K562 (cell line): ENCODE results near the gene IQGAP3. TPM values are rescaled to one million over a fixed set of nuclear protein-coding genes. Genes with fewer than 3 reads are reported as not detected.

Experiments used
- CBFA2T3 ChIP-seq: fragments of 450-650 bp; IDR thresholded peaks from 2 replicates; pipeline ENCODE4 v1.6.1; 2017
- CBX3 ChIP-seq, 2 experiments: IDR thresholded peaks; 1 replicate in 1 of 2; 2 replicates in 1 of 2; pipeline ENCODE4 v1.6.1; 2012; ENCODE audit warnings: inconsistent platforms in 2 of 2, low read length in 2 of 2, borderline replicate concordance in 1 of 2, control low read depth in 1 of 2
- CEBPB ChIP-seq: fragments of 450-650 bp; IDR thresholded peaks from 2 replicates; pipeline ENCODE4 v1.6.1; 2016; ENCODE audit warnings: missing genetic modification characterization, missing compliant biosample characterization
- CXXC5 ChIP-seq: fragments of 250-450 bp; sonication (Bioruptor Pico); IDR thresholded peaks from 2 replicates; pipeline ENCODE4 v1.8.0; 2022; ENCODE audit warnings: inconsistent platforms, mild to moderate bottlenecking, moderate library complexity
- EP400 ChIP-seq: fragments of 450-650 bp; IDR thresholded peaks from 2 replicates; pipeline ENCODE4 v1.6.1; 2017; ENCODE audit warnings: antibody characterized with exemption, mild to moderate bottlenecking, moderate library complexity
- ETV5 ChIP-seq: sonication (generic); formaldehyde crosslinking; IDR thresholded peaks from 2 replicates; pipeline ENCODE4 v1.4.0; 2020; ENCODE audit warnings: low read depth, mild to moderate bottlenecking, missing genetic modification reagents
- EZH2 ChIP-seq: IDR thresholded peaks from 2 replicates; pipeline ENCODE4 v1.6.1; 2012; ENCODE audit warnings: low read depth, mild to moderate bottlenecking, inconsistent platforms, low read length, borderline replicate concordance
- KDM1A ChIP-seq, 2 experiments: fragments of 450-650 bp; IDR thresholded peaks; 2 replicates each; pipeline ENCODE4 v1.6.1; 2016; ENCODE audit warnings: mild to moderate bottlenecking in 2 of 2
- MTA2 ChIP-seq: fragments of 450-650 bp; IDR thresholded peaks from 2 replicates; pipeline ENCODE4 v1.6.1; 2016; ENCODE audit warnings: low read depth
- MYC ChIP-seq, 2 experiments: fragments of 250-450 bp in 1 of 2; sonication (Bioruptor Pico) in 1 of 2; IDR thresholded peaks; 2 replicates each; pipeline versions ENCODE4 v1.5.1 to v1.6.1; 2012 to 2021; ENCODE audit warnings: low read depth in 2 of 2, borderline replicate concordance in 1 of 2, improper control_type of control experiment in 1 of 2, low read length in 1 of 2, mild to moderate bottlenecking in 1 of 2, moderate library complexity in 1 of 2
- NBN ChIP-seq: fragments of 450-650 bp; IDR thresholded peaks from 2 replicates; pipeline ENCODE4 v1.6.1; 2016; ENCODE audit warnings: low read depth, mild to moderate bottlenecking
- NEUROD1 ChIP-seq: fragments of 150-350 bp; IDR thresholded peaks from 2 replicates; pipeline ENCODE4 v1.6.1; 2014; ENCODE audit warnings: borderline replicate concordance, low read length, low read depth; ENCODE audit not compliant: partially characterized antibody
- STAT5A ChIP-seq: IDR thresholded peaks from 2 replicates; pipeline ENCODE4 v1.6.1; 2012; ENCODE audit warnings: low read length, inconsistent platforms, borderline replicate concordance
- TAL1 ChIP-seq: fragments of 450-650 bp; IDR thresholded peaks from 2 replicates; pipeline ENCODE4 v1.6.1; 2016; ENCODE audit warnings: mild to moderate bottlenecking
- TOE1 ChIP-seq, 2 experiments: fragments of 450-650 bp in 1 of 2; sonication (generic) in 1 of 2; formaldehyde crosslinking in 1 of 2; IDR thresholded peaks; 2 replicates each; pipeline versions ENCODE4 v1.7.1 to v1.8.0; 2016 to 2022; ENCODE audit warnings: borderline replicate concordance in 2 of 2, mild to moderate bottlenecking in 2 of 2, antibody characterized with exemption in 1 of 2, inconsistent platforms in 1 of 2, low read depth in 1 of 2, missing genetic modification reagents in 1 of 2, moderate library complexity in 1 of 2
- YY1 ChIP-seq, 3 experiments: IDR thresholded peaks; 2 replicates each; pipeline ENCODE4 v1.6.1; 2011; ENCODE audit warnings: low read length in 2 of 3, mild to moderate bottlenecking in 2 of 3, moderate library complexity in 2 of 3, borderline replicate concordance in 1 of 3, control low read depth in 1 of 3, low read depth in 1 of 3; ENCODE audit not compliant: insufficient read depth in 3 of 3, insufficient replicate concordance in 2 of 3, control insufficient read depth in 1 of 3, insufficient read length in 1 of 3; ENCODE audit errors: extremely low read depth in 1 of 3
- ZNF232 ChIP-seq: sonication (generic); formaldehyde crosslinking; IDR thresholded peaks from 2 replicates; pipeline ENCODE4 v1.8.0; 2022; ENCODE audit warnings: mild to moderate bottlenecking, missing genetic modification reagents
- polyA plus RNA-seq, 8 experiments: library from polyadenylated mRNA; depleted of rRNA in 4 of 8; stranded (reverse) in 5 of 8; unstranded in 3 of 8; fragments of >200 nt; fragmentation: Nextera tagmentation in 2 of 8; fragmentation: Illumina TruSeq in 1 of 8; extraction: Ambion mirVana in 2 of 8; extraction: Trizol in 1 of 8; gene quantifications; 2 replicates each; pipeline versions ENCODE4 v1.2.1 to v1.2.3, GENCODE V29; 2011 to 2014; ENCODE audit warnings: inconsistent platforms in 1 of 8, missing spikeins in 1 of 8
- total RNA-seq, 7 experiments: library from RNA; depleted of rRNA in 6 of 7; stranded (reverse); fragments of >200 nt in 6 of 7; fragmentation: Illumina TruSeq in 2 of 7; extraction: Trizol in 2 of 7; gene quantifications; 2 replicates each; pipeline versions ENCODE4 v1.2.1 to v1.2.3, GENCODE V29; 2011 to 2021; ENCODE audit warnings: low replicate concordance in 1 of 7
- TF ChIP-seq, protein P1 (sequence below), 3 experiments: IDR thresholded peaks in 2 of 3; conservative IDR thresholded peaks in 1 of 3; 2 replicates each; pipeline ENCODE4 v1.5.1; 2011 to 2012; ENCODE audit warnings: low read length in 3 of 3, mild to moderate bottlenecking in 3 of 3, control low read depth in 2 of 3, improper control_type of control experiment in 1 of 3, inconsistent platforms in 1 of 3, low read depth in 1 of 3, mixed read lengths in 1 of 3, moderate library complexity in 1 of 3; ENCODE audit not compliant: insufficient read depth in 2 of 3
- TF ChIP-seq, protein P2 (sequence below), 2 experiments: fragments of 450-650 bp; conservative IDR thresholded peaks; 2 replicates each; pipeline ENCODE4 v1.6.1; 2017; ENCODE audit warnings: mild to moderate bottlenecking in 2 of 2, moderate library complexity in 2 of 2
- TF ChIP-seq, protein P3 (sequence below), 2 experiments: fragments of 150-350 bp in 1 of 2; IDR thresholded peaks; 2 replicates each; pipeline ENCODE4 v1.6.1; 2012 to 2016; ENCODE audit warnings: low read depth in 2 of 2, low read length in 2 of 2, mild to moderate bottlenecking in 1 of 2, moderate library complexity in 1 of 2

The IQGAP3 gene
- total and polyA plus RNA-seq, 9 of the 15 experiments (the other 6 are each of a cell fraction or from before 2014, with no cell fraction given): 1.4 to 16.6 (median 11.9) TPM

DNA sequence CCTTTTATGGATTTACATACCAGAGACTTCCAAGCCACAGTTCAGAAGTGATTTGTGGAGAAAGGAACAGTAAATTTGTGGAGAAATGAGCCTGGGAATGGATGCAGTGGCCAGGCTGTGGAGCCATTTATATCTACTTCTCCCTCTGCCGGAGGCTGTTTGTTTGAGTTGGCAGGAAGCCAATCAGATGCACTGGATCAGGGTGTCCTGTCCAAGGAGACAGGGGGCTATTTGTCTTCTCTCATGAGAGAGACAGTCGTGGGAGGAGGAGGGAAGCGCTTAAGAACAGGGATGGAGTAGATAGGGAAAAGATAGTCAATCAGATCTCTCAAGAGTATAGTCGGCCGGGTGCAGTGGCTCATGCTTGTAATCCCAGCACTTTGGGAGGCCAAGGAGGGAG is 44.1 kb upstream of the IQGAP3 start (continued):
- peak; percentile 63; the same call in 1 of the 2 replicates for TF ChIP-seq TOE1 (IDR thresholded peaks at IDR 0.05; ENCODE audit: borderline replicate concordance)
- TF ChIP-seq TOE1 (CRISPR knock-in tag; IDR thresholded peaks at IDR 0.05; ENCODE audit: borderline replicate concordance, low read depth): no peak
- no peak for TF ChIP-seq EZH2
- no peak for TF ChIP-seq CEBPB (tag)
- TF ChIP-seq MYC (IDR thresholded peaks at IDR 0.05; ENCODE audit: low read depth, low read length): peak; percentile 68
- TF ChIP-seq MYC (CRISPR knock-in tag; IDR thresholded peaks at IDR 0.05; ENCODE audit: borderline replicate concordance, low read depth): no peak
- TF ChIP-seq STAT5A: peak; percentile 57; the same call in 1 of the 2 replicates
- TF ChIP-seq, protein P1, sequence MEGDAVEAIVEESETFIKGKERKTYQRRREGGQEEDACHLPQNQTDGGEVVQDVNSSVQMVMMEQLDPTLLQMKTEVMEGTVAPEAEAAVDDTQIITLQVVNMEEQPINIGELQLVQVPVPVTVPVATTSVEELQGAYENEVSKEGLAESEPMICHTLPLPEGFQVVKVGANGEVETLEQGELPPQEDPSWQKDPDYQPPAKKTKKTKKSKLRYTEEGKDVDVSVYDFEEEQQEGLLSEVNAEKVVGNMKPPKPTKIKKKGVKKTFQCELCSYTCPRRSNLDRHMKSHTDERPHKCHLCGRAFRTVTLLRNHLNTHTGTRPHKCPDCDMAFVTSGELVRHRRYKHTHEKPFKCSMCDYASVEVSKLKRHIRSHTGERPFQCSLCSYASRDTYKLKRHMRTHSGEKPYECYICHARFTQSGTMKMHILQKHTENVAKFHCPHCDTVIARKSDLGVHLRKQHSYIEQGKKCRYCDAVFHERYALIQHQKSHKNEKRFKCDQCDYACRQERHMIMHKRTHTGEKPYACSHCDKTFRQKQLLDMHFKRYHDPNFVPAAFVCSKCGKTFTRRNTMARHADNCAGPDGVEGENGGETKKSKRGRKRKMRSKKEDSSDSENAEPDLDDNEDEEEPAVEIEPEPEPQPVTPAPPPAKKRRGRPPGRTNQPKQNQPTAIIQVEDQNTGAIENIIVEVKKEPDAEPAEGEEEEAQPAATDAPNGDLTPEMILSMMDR (IDR thresholded peaks at IDR 0.05 in 2 of 3, conservative IDR thresholded peaks at IDR 0.05 in 1 of 3; ENCODE audit: insufficient read depth in 2 of 3, low read depth in 1 of 3, low read length in 3 of 3): peak; percentile 19 to 36 (median 34); a peak in 3 of 6 replicates
- TF ChIP-seq KDM1A (IDR thresholded peaks at IDR 0.05): peak; percentile 91 to 96
- peak; percentile 60 for TF ChIP-seq CXXC5
- TF ChIP-seq, protein P2, sequence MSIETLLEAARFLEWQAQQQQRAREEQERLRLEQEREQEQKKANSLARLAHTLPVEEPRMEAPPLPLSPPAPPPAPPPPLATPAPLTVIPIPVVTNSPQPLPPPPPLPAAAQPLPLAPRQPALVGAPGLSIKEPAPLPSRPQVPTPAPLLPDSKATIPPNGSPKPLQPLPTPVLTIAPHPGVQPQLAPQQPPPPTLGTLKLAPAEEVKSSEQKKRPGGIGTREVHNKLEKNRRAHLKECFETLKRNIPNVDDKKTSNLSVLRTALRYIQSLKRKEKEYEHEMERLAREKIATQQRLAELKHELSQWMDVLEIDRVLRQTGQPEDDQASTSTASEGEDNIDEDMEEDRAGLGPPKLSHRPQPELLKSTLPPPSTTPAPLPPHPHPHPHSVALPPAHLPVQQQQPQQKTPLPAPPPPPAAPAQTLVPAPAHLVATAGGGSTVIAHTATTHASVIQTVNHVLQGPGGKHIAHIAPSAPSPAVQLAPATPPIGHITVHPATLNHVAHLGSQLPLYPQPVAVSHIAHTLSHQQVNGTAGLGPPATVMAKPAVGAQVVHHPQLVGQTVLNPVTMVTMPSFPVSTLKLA (conservative IDR thresholded peaks at IDR 0.05): peak in 1 of 2 experiments; percentile 28; a peak in 1 of 4 replicates
- TF ChIP-seq NBN: peak; percentile 95; the same call in 1 of the 2 replicates
- peak; percentile 76 for TF ChIP-seq MTA2
- TF ChIP-seq CBX3 (IDR thresholded peaks at IDR 0.05; ENCODE audit: borderline replicate concordance in 1 of 2, low read length in 2 of 2): 0 out of 3 replicates have a peak, but pooled peaks of 1 of the 2 experiments have one; percentile 52
- TF ChIP-seq NEUROD1: peak; percentile 79
- peak; percentile 69; the same call in 1 of the 2 replicates for TF ChIP-seq ETV5 (CRISPR knock-in tag)
- TF ChIP-seq ZNF232 (CRISPR knock-in tag): 0 out of 2 replicates have a peak, but pooled peaks have one; percentile 35
- TF ChIP-seq CBFA2T3: peak; percentile 93
- TF ChIP-seq, protein P3, sequence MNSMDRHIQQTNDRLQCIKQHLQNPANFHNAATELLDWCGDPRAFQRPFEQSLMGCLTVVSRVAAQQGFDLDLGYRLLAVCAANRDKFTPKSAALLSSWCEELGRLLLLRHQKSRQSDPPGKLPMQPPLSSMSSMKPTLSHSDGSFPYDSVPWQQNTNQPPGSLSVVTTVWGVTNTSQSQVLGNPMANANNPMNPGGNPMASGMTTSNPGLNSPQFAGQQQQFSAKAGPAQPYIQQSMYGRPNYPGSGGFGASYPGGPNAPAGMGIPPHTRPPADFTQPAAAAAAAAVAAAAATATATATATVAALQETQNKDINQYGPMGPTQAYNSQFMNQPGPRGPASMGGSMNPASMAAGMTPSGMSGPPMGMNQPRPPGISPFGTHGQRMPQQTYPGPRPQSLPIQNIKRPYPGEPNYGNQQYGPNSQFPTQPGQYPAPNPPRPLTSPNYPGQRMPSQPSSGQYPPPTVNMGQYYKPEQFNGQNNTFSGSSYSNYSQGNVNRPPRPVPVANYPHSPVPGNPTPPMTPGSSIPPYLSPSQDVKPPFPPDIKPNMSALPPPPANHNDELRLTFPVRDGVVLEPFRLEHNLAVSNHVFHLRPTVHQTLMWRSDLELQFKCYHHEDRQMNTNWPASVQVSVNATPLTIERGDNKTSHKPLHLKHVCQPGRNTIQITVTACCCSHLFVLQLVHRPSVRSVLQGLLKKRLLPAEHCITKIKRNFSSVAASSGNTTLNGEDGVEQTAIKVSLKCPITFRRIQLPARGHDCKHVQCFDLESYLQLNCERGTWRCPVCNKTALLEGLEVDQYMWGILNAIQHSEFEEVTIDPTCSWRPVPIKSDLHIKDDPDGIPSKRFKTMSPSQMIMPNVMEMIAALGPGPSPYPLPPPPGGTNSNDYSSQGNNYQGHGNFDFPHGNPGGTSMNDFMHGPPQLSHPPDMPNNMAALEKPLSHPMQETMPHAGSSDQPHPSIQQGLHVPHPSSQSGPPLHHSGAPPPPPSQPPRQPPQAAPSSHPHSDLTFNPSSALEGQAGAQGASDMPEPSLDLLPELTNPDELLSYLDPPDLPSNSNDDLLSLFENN (IDR thresholded peaks at IDR 0.05; ENCODE audit: low read depth in 2 of 2, low read length in 2 of 2): peak in 1 of 2 experiments; percentile 79; a peak in 2 of 4 replicates
- peak; percentile 32 for TF ChIP-seq EP400
- TF ChIP-seq TAL1: peak; percentile 77
- TF ChIP-seq YY1 (IDR thresholded peaks at IDR 0.05; ENCODE audit: borderline replicate concordance in 1 of 3, control insufficient read depth in 1 of 3, extremely low read depth in 1 of 3, insufficient read depth in 3 of 3, insufficient read length in 1 of 3, insufficient replicate concordance in 2 of 3, low read depth in 1 of 3, low read length in 2 of 3): peak in 2 of 3 experiments; percentile 43 to 73
